GM12878 (cell line): ENCODE measurements around the gene ELOVL5. TPM values are rescaled to one million over a fixed set of nuclear protein-coding genes. Genes with fewer than 3 reads are reported as not detected.

ENCODE experiments used
- ATAC-seq: fragments of 200-7000 bp; cut with Tn5 transposase; 3 replicates; pipeline ENCODE4 v1.9.1; 2020; ENCODE audit warnings: mild to moderate bottlenecking, moderate library complexity
- BruUV-seq: library from RNA; stranded (reverse); fragments of 400-500 nt; replicated peaks from 2 replicates; lab custom pipeline; 2021; lab: Mats Ljungman, UMichigan
- CTCF ChIA-PET: fragments of 300-600 bp; sonication (Branson Sonifier 250); formaldehyde crosslinking; extraction: SDS; loops from one replicate; lab custom pipeline; 2021; ENCODE audit warnings: inconsistent platforms; lab: Yijun Ruan, JAX
- POLR2A ChIA-PET: fragments of 350-600 bp; formaldehyde crosslinking; extraction: SDS; loops from one replicate; lab custom pipeline; 2021; ENCODE audit warnings: inconsistent platforms; lab: Charles Lee
- RAD21 ChIA-PET: fragments of 300-600 bp; sonication (Branson Sonifier 250); formaldehyde crosslinking; loops from one replicate; lab custom pipeline; 2023; ENCODE audit warnings: antibody characterized with exemption; ENCODE audit not compliant: unreplicated experiment; lab: Charles Lee
- SMC1A ChIA-PET: fragments of 300-600 bp; sonication (Branson Sonifier 250); formaldehyde crosslinking; loops from one replicate; lab custom pipeline; 2023; ENCODE audit not compliant: unreplicated experiment, uncharacterized antibody; lab: Charles Lee
- DNase-seq: peaks from one replicate; pipeline ENCODE4 v3.0.0-alpha.2; 2011; ENCODE audit warnings: low read depth, low spot score
- FAIRE-seq: peaks from 3 replicates; lab custom pipeline; 2011; peaks lifted over from hg19 to GRCh38; lab: Jason Lieb, UNC
- H2AFZ ChIP-seq: 2 replicates; pipeline ENCODE4 v1.6.0; 2011; ENCODE audit warnings: low read depth, low read length, control low read depth; ENCODE audit not compliant: control insufficient read depth
- H3K27ac ChIP-seq: 2 replicates; pipeline ENCODE4 v1.5.1; 2011; ENCODE audit warnings: control low read depth; ENCODE audit not compliant: control insufficient read depth, insufficient read depth
- H3K27me3 ChIP-seq, 2 experiments: replicated peaks in 1 of 2; 2 replicates each; pipeline versions ENCODE4 v1.6.0 to v1.6.1; 2011; ENCODE audit warnings: low read length in 1 of 2; ENCODE audit not compliant: control insufficient read depth in 2 of 2, insufficient read depth in 2 of 2
- H3K36me3 ChIP-seq, 2 experiments: 2 replicates each; pipeline ENCODE4 v1.5.1; 2011; ENCODE audit warnings: low read length in 1 of 2; ENCODE audit not compliant: control insufficient read depth in 2 of 2, insufficient read depth in 2 of 2
- H3K4me1 ChIP-seq: 2 replicates; pipeline ENCODE4 v1.6.1; 2011; ENCODE audit warnings: mild to moderate bottlenecking, low read length, moderate library complexity, mixed read lengths; ENCODE audit not compliant: control insufficient read depth, insufficient read depth
- H3K4me2 ChIP-seq: 2 replicates; pipeline ENCODE4 v1.6.0; 2011; ENCODE audit warnings: control low read depth; ENCODE audit not compliant: control insufficient read depth, insufficient read depth
- H3K4me3 ChIP-seq: fragments of 200-600 bp; sonication (generic); 2 replicates; pipeline ENCODE4 v1.5.1; 2016
- H3K79me2 ChIP-seq: 2 replicates; pipeline ENCODE4 v1.6.0; 2011; ENCODE audit warnings: low read length; ENCODE audit not compliant: control insufficient read depth, insufficient read depth
- H3K9ac ChIP-seq: 2 replicates; pipeline ENCODE4 v1.8.0; 2011; ENCODE audit warnings: low read length, control low read depth, mixed read lengths; ENCODE audit not compliant: control insufficient read depth, insufficient read depth
- H3K9me3 ChIP-seq: replicated peaks from 3 replicates; pipeline ENCODE4 v1.5.1; 2011; ENCODE audit warnings: mild to moderate bottlenecking, low read length; ENCODE audit not compliant: control insufficient read depth, insufficient read depth
- H4K20me1 ChIP-seq: 2 replicates; pipeline ENCODE4 v1.6.0; 2011; ENCODE audit not compliant: control insufficient read depth, insufficient read depth
- ATF7 ChIP-seq: fragments of 450-650 bp; IDR thresholded peaks from 2 replicates; pipeline ENCODE4 v1.6.1; 2016; ENCODE audit warnings: low read depth, mild to moderate bottlenecking
- CBX5 ChIP-seq: sonication (generic); IDR thresholded peaks from 2 replicates; pipeline ENCODE4 v1.6.1; 2016; ENCODE audit warnings: low read depth, moderate library complexity, mild to moderate bottlenecking, inconsistent platforms
- CUX1 ChIP-seq: IDR thresholded peaks from 2 replicates; pipeline ENCODE4 v1.6.1; 2012; ENCODE audit warnings: improper control_type of control experiment, low read depth, low read length; ENCODE audit not compliant: insufficient replicate concordance
- DPF2 ChIP-seq: fragments of 450-650 bp; IDR thresholded peaks from 2 replicates; pipeline ENCODE4 v1.6.1; 2017; ENCODE audit warnings: mild to moderate bottlenecking
- EZH2 ChIP-seq: IDR thresholded peaks from 2 replicates; pipeline ENCODE4 v1.6.1; 2012; ENCODE audit warnings: low read depth, mild to moderate bottlenecking, control low read depth, inconsistent platforms, low read length, borderline replicate concordance; ENCODE audit not compliant: control insufficient read depth
- HCFC1 ChIP-seq: fragments of 150-350 bp; IDR thresholded peaks from 2 replicates; pipeline ENCODE4 v1.6.1; 2014; ENCODE audit warnings: low read length
- HSF1 ChIP-seq: fragments of 150-350 bp; IDR thresholded peaks from 2 replicates; pipeline ENCODE4 v1.6.1; 2014; ENCODE audit warnings: mild to moderate bottlenecking, low read depth, low read length
- IKZF2 ChIP-seq, 2 experiments: fragments of 450-650 bp; IDR thresholded peaks; 2 replicates each; pipeline ENCODE4 v1.6.1; 2017; ENCODE audit warnings: mild to moderate bottlenecking in 2 of 2, moderate library complexity in 2 of 2
- KDM1A ChIP-seq: fragments of 200-600 bp; sonication (generic); IDR thresholded peaks from 2 replicates; pipeline ENCODE4 v1.6.1; 2016; ENCODE audit warnings: borderline replicate concordance
- MXI1 ChIP-seq: fragments of 150-350 bp; IDR thresholded peaks from 2 replicates; pipeline ENCODE4 v1.6.1; 2011; ENCODE audit warnings: low read depth, mild to moderate bottlenecking, inconsistent platforms, low read length, improper control_type of control experiment
- PAX8 ChIP-seq: fragments of 450-650 bp; IDR thresholded peaks from 2 replicates; pipeline ENCODE4 v1.6.1; 2017; ENCODE audit warnings: mild to moderate bottlenecking, moderate library complexity
- PBX3 ChIP-seq: IDR thresholded peaks from 2 replicates; pipeline ENCODE4 v1.6.1; 2011; ENCODE audit warnings: mild to moderate bottlenecking, low read depth, low read length, moderate library complexity; ENCODE audit not compliant: insufficient replicate concordance
- POLR2AphosphoS5 ChIP-seq: IDR thresholded peaks from 2 replicates; pipeline ENCODE4 v1.6.1; 2011; ENCODE audit warnings: mild to moderate bottlenecking, low read length, inconsistent platforms
- RELB ChIP-seq: fragments of 450-650 bp; IDR thresholded peaks from 2 replicates; pipeline ENCODE4 v1.6.1; 2017; ENCODE audit warnings: low read depth, mild to moderate bottlenecking, moderate library complexity
- TARDBP ChIP-seq: IDR thresholded peaks from 2 replicates; pipeline ENCODE4 v1.6.1; 2016; ENCODE audit warnings: borderline replicate concordance
- ZNF274 ChIP-seq: IDR thresholded peaks from one replicate; pipeline ENCODE4 v1.8.0; 2011; ENCODE audit not compliant: insufficient read length, insufficient read depth
- WGBS: methylation state at CpG from one replicate; pipeline ENCODE4 v1.1.6; 2016; ENCODE audit warnings: low lambda C conversion rate; ENCODE audit not compliant: insufficient replicate concordance, insufficient coverage; ENCODE audit errors: missing lambda C conversion rate; 5-methylcytosine and 5-hydroxymethylcytosine counted together
- in situ Hi-C: fragments of 300-500 bp; cut with MboI; formaldehyde crosslinking; loops from 9 replicates; pipeline ENCODE4 v1.14.3; 2018; ENCODE audit warnings: mixed read lengths
- intact Hi-C: fragments of 100-400 bp; cut with micrococcal nuclease; formaldehyde crosslinking; loops from one replicate; pipeline ENCODE4 v1.14.2; 2022; ENCODE audit not compliant: unreplicated experiment
- polyA plus RNA-seq, 11 experiments: library from polyadenylated mRNA; depleted of rRNA in 4 of 11; unstranded in 6 of 11; stranded (reverse) in 5 of 11; fragments of >200 nt; fragmentation: Nextera tagmentation in 4 of 11; fragmentation: Illumina TruSeq in 1 of 11; extraction: Ambion mirVana in 4 of 11; extraction: Trizol in 1 of 11; gene quantifications; 1 replicate in 1 of 11; 2 replicates in 10 of 11; pipeline versions ENCODE4 v1.2.1 to v1.2.3, GENCODE V29; 2011 to 2016; ENCODE audit warnings: inconsistent platforms in 2 of 11, missing spikeins in 2 of 11, low read depth in 1 of 11
- total RNA-seq, 4 experiments: library from RNA; depleted of rRNA in 3 of 4; stranded (reverse); fragments of >200 nt in 3 of 4; fragmentation: Illumina TruSeq in 1 of 4; extraction: Trizol in 1 of 4; gene quantifications; 2 replicates each; pipeline versions ENCODE4 v1.2.1 to v1.2.3, GENCODE V29; 2013 to 2021

The ELOVL5 gene
- total and polyA plus RNA-seq, 10 of the 15 experiments (the other 5 are each of a cell fraction or from before 2014, with no cell fraction given) = 156 to 241 (median 196) TPM

- Histone ChIP-seq H3K4me1 (no peaks in the 10 kb centered on the region), H3K36me3 (no peaks in the 10 kb centered on the region), H3K9me3 (no peaks in the 10 kb centered on the region), H3K4me2 (no peak overlapping the region), H3K9ac (no peak overlapping the region), H4K20me1 (no peaks in the 10 kb centered on the region), H3K27ac (no peak overlapping the region), H3K4me3 (no peak overlapping the region), H3K79me2 (no peaks in the 10 kb centered on the region), H3K27me3 (no peaks in the 10 kb centered on the region), H2AFZ (no peak overlapping the region)
- ATAC-seq (no peak), DNase-seq (no peak), FAIRE-seq (no peak)
- POLR2A ChIA-PET = interaction anchor here (0.6 to 1.1 kb wide), 3 partner anchors 15 to 120 kb away, joined by 3 to 5 read pairs (median 4); no protein-coding TSS in a partner anchor
- intact Hi-C loops (no loop called here), in situ Hi-C loops (no loop called here)
- CTCF ChIA-PET = interaction anchor here (0.6 to 1.6 kb wide), 4 partner anchors 45 to 114 kb away, joined by 3 to 4 read pairs (median 3); no protein-coding TSS in a partner anchor
- 47% methylated on average over 3 of the region's 3 CpGs for WGBS
- SMC1A ChIA-PET = interaction anchor here (0.6 to 2.0 kb wide), 7 partner anchors 15 to 162 kb away, joined by 3 to 6 read pairs (median 4); no protein-coding TSS in a partner anchor
- no TSS peak for BruUV-seq
- RAD21 ChIA-PET = interaction anchor here (1.1 kb wide), 1 partner anchor 16 kb away, joined by 3 read pairs; no protein-coding TSS in a partner anchor
- TF ChIP-seq DPF2 = no peak
- TF ChIP-seq KDM1A = no peak
- no peak for TF ChIP-seq HSF1
- TF ChIP-seq IKZF2 (IDR thresholded peaks at IDR 0.05) = no peak
- TF ChIP-seq HCFC1 = no peak
- no peak for TF ChIP-seq PBX3
- TF ChIP-seq CBX5 = no peak
- no peak for TF ChIP-seq ZNF274
- no peak for TF ChIP-seq RELB
- TF ChIP-seq TARDBP = no peak
- no peak for TF ChIP-seq ATF7
- no peak for TF ChIP-seq EZH2
- no peak for TF ChIP-seq CUX1
- no peak for TF ChIP-seq PAX8
- no peak for TF ChIP-seq POLR2AphosphoS5
- TF ChIP-seq MXI1 = no peak
Observed at GRCh38 chr6:53394704-53395103, 46.0 kb upstream of the ELOVL5 start.
